ENCODE measurements around the gene SCN8A.

SCN8A gene

GRCh38 chr12:51625370-51625769, 34.3 kb downstream of the SCN8A start:
- Histone ChIP-seq H3K4me3 (no peak overlapping the region), H3K27ac (no peak overlapping the region)
- DNase-seq (ENCODE audit: low spot score), result no peak
- TF ChIP-seq CTCF (IDR thresholded peaks at IDR 0.05), result no peak

- H3K4me3 ChIP-seq, result no peak overlapping the region
Measured at GRCh38 chr12:51626115-51626514, 35.1 kb downstream of the SCN8A start.

GRCh38 chr12:51626629-51627028, 35.6 kb downstream of the SCN8A start:
- DNase-seq (ENCODE audit: low spot score), result no peak
- no peak overlapping the region for H3K4me3 ChIP-seq
- no peak overlapping the region for H3K27ac ChIP-seq
- TF ChIP-seq CTCF (IDR thresholded peaks at IDR 0.05), result no peak

More at GRCh38 chr12:51626115-51626514, 35.1 kb downstream of the SCN8A start:
- TF ChIP-seq CTCF (IDR thresholded peaks at IDR 0.05), result no peak
- DNase-seq (ENCODE audit: low spot score), result no peak
- H3K27ac ChIP-seq, result no peak overlapping the region

- no peak for DNase-seq (ENCODE audit: low spot score)
- H3K4me3 ChIP-seq, result no peak overlapping the region
- no peak for TF ChIP-seq CTCF (IDR thresholded peaks at IDR 0.05)
- no peak overlapping the region for H3K27ac ChIP-seq
Measured at GRCh38 chr12:51630256-51630880, 39.3 kb downstream of the SCN8A start.

- DNase-seq (ENCODE audit: low spot score), result no peak
- H3K27ac ChIP-seq, result no peak overlapping the region
- TF ChIP-seq CTCF (IDR thresholded peaks at IDR 0.05), result no peak
- H3K4me3 ChIP-seq, result no peak overlapping the region
Measured at GRCh38 chr12:51630986-51631385, 40.0 kb downstream of the SCN8A start.

- no peak for DNase-seq (ENCODE audit: low spot score)
- Histone ChIP-seq H3K27ac (no peak overlapping the region), H3K4me3 (no peak overlapping the region)
- no peak for TF ChIP-seq CTCF (IDR thresholded peaks at IDR 0.05)
Measured at GRCh38 chr12:51631591-51631990, 40.6 kb downstream of the SCN8A start.

- no peak for DNase-seq (ENCODE audit: low spot score)
- no peak for TF ChIP-seq CTCF (IDR thresholded peaks at IDR 0.05)
- no peak overlapping the region for H3K27ac ChIP-seq
- H3K4me3 ChIP-seq, result no peak overlapping the region
Measured at GRCh38 chr12:51632623-51633022, 41.6 kb downstream of the SCN8A start.
